Measurements from ENCODE around the gene ICA1L.

DNA sequence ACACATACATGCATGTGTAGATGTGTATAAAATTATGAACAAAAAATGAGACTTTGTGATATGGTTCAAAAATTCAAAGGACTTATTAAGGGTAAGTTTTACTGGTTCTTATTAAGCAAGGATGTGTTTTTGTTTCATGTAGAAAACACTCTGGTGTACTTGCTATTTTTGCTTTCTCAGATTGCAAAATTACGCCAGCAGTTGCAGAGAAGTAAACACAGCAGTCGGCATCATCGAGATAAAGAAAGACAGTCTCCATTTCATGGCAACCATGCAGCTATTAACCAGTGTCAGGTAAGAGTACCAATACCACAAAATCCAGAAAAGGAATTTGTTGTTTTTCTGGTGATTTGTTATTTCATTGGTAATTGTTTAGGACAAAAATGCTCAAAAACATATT is 145.5 kb downstream of the ICA1L start:
- no peak for TF ChIP-seq CTCF (IDR thresholded peaks at IDR 0.05)
- no peak for TF ChIP-seq EP300 (IDR thresholded peaks at IDR 0.05)
- TF ChIP-seq POLR2A (IDR thresholded peaks at IDR 0.05): no peak
- no peak for TF ChIP-seq POLR2AphosphoS5 (IDR thresholded peaks at IDR 0.05)

Data from suprapubic skin (tissue), 4 donors.